SK-MEL-5 (cell line): Measurements from ENCODE around the gene SH3GLB1. TPM values are rescaled to one million over a fixed set of nuclear protein-coding genes. Genes with fewer than 3 reads are reported as not detected.

Experiments
- DNase-seq: peaks from one replicate; pipeline ENCODE4 v3.0.0-alpha.2; 2016; ENCODE audit warnings: low read depth, low spot score
- in situ Hi-C: cut with HindIII; loops from 2 replicates; pipeline ENCODE4 v1.10.0; 2016; ENCODE audit warnings: low sequenced_read_pairs, high pct_unique_total_duplicates, low pct_unique_long_range_greater_than_20kb
- total RNA-seq: library from RNA; depleted of rRNA; stranded (reverse); fragments of >200 nt; shearing (Covaris generic); gene quantifications from 2 replicates; pipeline ENCODE4 v1.2.3, GENCODE V29; 2014

The SH3GLB1 gene
- total RNA-seq, 1 experiment from 2014 or later: 18.5 TPM

DNA sequence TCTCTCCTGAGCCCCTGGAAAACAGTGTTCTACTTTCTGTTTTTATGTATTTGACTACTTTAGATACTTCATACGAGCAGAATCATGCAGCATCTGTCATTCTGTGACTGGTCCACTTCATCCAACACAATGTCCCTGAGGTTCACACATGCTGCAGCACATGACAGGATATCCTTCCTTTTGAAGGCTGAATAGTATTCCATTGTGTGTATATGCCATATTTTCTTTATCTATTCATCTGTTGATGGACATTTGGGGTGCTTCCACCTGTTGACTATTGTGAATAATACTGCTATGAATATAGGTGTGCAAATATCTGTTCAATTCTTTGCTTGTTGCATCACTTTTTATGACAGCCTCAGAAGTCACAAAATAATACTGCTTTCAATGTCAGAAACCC, 55.8 kb downstream of the SH3GLB1 start:
- in situ Hi-C loops: no loop called here
- DNase-seq: no peak

DNA sequence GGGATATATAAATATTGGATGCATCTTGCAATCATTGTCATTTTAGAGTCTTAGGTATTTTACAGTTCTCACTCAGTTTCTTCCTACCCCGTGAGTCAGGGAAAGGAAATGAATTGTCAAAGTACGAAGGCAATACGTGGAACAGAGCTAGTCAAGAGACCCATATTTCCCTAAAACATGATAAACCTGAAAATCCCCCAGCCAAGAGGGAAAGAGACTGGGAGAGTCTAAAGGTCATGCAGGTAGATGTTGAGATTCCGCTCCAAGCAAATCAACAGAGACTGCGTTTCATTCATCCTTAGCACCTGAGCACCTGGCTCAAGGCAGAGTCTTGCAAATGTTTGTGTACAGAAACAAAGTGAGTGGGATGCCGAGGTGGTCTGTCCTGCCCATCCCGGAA, 58.0 kb downstream of the SH3GLB1 start:
- in situ Hi-C loops: no loop called here
- no peak for DNase-seq

DNA sequence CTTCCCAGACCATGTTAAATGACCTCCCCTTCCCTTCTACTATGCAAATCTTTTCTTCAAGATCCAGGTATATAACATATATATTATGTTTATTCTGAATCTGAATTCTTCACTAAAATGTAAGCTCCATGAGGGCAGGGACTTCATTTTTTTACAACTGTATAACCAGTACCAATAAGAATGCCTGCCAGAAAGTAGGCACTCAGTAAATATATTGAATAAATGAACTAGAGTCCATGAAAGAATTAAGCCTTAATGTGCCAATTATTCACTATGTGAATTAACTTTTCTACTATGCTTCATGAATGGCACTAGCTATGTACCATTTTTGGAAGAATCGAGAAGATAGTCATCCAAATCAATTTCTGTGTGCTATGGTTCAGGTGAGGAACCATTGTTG, 60.1 kb downstream of the SH3GLB1 start:
- in situ Hi-C loops: no loop called here
- no peak for DNase-seq

DNA sequence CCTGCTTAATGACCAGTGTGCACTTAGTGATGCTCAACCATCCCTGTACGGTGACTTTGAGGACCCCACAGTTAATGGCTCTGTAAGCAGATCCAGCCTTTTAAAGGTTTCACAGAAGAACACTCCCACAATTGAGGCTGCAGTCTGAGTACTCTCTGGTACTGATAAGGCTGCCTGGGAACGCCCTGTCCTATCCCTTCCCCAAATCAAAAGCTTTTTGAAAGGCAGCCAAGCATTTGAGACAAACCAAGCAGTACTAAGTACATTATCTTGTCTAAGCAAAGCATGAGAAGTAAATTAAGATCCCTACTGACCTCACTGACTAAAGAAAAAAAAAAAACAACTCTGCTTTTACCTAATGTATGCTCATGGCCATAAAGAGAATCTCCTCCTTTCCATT, 60.7 kb downstream of the SH3GLB1 start:
- no peak for DNase-seq
- in situ Hi-C loops: no loop called here

DNA sequence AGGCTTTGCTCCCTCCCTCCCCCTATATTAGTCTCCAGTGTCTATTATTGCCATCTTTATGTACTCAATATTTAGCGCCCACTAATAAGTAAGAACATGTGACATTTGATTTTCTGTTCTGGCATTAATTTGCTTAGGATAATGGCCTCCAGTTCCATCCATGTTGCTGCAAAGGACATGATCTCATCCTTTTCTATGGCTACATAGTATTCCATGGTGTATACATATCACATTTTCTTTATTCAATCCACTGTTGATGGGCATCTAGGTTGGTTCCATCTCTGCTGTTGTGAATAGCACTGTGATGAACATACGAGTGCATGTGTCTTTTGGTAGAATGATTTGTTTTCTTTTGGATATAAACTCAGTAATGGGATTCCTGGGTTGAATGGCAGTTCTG, 61.3 kb downstream of the SH3GLB1 start:
- no peak for DNase-seq
- in situ Hi-C loops: no loop called here

DNA sequence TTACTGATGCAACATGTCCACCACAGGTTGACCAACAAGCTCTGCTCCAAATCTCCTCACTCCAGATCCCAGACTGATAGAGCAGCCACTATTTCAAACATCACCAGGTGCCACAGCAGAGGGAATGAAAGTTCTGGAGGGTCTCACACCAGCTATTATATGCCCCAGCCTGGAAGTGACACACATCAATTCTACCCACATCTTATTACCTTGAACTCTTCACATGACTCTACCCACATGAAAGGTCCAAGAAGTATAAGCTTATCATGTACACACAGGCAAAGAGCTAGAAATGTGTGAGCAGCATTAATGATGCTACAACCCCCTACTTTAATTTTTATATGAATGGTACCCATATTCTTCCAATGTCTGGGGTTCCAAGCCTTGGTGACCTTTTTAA, 64.2 kb downstream of the SH3GLB1 start:
- no peak for DNase-seq
- in situ Hi-C loops: no loop called here

DNA sequence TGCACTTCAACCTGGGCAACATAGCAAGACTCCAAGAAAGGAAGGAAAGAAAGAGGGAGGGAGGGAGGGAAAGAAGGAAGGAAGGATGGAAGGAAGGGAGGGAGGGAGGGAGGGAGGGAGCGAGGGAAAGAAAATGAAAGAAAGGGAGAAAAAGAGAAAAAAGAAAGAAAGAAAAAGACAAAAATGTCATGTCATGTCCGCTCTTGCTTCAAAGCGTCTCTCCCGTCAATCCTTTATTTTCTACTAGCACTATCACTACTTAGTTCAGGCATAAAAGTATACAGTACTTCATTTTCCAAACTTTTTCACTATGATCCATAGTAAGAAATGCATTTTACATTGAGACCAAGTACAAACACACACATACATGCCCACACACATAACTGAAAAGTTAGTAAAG, 64.7 kb downstream of the SH3GLB1 start:
- in situ Hi-C loops: no loop called here
- no peak for DNase-seq

DNA sequence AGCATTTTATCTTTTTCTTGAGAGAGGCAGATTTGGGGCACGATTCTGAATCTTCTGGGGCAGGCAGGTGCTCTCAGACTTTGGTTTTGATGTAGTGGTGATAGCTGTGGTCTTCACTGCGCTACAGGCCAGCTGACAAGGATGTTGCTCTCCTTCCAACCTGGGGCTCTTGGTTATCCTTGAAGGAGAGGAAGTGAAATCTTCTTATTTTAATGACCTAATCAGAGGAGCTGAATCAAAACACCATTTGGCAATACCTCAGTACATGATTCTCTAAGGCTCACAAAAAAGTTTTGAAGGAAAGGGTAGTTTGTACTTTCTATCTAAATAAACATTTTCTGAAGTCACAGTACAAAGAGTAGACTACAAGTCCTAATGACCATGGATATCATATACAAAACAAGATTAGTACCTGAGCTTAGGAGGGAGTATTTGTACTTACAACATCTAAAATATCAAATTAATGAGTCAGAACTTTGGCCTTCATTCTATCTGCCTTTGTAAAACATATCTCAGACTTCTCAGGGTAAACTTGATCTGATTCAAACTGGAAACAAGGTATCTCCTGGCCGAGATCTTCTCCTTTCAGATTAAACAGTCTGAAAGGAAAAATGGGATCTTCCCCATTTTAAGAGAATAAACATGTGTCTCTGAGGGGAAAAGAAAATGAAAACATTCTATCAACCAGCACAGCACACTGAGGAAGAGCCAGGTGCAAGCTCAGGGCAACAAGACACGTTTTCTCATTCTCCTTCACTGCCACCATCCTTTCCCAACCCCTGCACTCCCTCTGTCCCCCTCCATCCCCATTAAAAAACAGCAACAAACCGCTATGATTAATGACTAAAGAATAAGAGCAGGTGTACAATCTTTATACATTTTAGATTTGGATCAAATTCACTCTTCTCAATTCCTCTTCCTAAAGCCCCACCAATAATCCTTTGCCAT, 69.2 kb downstream of the SH3GLB1 start:
- no peak for DNase-seq
- in situ Hi-C loops: no loop called here

DNA sequence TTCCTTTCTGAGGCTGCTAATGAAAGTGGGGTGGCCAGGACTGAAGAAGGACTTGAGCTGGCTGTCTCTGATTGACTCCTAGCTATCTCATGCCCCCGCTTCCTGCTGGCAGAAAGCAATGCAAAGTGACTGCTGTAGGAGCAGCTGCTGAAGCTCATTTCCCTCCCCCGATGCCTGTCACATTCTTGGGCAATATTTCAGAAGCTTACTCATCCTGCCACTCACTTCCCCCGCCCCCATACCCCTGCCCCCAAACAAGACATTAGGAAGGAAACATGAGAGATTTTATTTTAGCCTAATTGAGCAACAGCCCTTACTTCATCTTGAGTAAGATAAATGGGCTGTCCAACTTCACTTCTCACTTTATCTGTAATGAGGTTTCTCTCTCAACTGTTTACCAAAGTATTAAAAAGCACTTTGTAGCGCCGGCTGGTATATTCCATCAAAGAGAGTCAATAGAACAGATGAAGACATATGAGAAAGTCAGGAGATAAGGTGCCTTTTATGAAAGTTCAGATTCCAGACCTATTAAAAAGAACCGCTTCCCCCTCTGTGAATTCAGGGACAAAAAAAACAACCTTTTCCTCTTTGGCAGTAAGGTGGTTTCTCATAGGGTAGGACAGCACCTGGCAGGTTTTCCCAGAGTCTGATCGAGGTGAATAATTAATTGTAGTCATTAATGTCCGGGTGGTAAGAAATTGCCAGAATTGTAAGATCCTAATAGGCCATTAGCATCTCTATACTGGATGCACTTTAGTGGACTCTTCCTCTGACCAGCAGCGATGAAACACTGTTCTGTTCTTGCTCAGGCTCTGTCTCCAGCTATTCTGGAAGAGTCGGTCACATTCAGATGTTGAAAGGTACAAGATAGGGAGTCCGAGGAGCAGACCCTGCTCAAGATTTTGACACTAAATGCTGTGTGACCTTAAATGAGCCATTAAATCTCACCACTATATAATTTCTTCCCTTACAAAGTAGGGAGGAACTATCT, 70.2 kb downstream of the SH3GLB1 start:
- DNase-seq: peak; percentile 35
- in situ Hi-C loops: no loop called here

DNA sequence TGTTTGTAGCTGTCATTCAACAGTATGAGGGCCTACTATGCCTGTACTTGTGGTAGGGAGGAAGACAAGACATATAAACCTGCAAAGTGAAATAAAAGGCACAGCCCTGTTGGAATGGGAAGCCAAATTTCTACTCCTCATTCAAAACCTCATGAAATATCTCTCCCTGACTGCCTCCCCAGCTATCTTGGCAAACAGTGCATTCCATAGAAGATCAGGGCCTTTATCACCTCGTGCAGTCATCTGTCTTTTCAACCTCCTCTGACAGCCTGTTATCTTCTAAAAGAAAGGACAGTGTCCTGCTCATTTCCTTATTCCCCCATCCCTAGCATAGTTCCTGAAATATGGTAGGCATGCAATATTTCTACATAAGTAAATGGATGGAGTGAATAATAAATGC, 71.0 kb downstream of the SH3GLB1 start:
- in situ Hi-C loops: no loop called here
- DNase-seq: no peak

DNA sequence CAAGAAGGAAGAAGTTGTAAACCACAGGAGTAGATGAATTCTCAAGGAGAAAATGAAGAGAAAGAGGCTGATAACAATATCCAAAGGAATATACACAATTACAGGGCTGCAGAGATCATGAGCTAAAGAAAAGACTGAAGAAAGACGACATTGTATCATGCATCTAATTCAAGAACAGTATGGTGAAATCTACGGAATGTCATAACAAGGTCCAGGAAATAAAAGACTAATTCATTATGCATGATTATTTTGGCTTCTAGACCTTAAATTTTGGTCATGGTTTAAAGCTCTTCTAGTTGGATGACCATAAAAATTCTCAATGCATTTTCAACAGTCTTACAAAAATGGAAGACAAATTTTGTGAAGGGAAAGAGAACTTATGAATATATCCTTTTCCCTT, 71.7 kb downstream of the SH3GLB1 start:
- in situ Hi-C loops: no loop called here
- DNase-seq: peak; percentile 17

DNA sequence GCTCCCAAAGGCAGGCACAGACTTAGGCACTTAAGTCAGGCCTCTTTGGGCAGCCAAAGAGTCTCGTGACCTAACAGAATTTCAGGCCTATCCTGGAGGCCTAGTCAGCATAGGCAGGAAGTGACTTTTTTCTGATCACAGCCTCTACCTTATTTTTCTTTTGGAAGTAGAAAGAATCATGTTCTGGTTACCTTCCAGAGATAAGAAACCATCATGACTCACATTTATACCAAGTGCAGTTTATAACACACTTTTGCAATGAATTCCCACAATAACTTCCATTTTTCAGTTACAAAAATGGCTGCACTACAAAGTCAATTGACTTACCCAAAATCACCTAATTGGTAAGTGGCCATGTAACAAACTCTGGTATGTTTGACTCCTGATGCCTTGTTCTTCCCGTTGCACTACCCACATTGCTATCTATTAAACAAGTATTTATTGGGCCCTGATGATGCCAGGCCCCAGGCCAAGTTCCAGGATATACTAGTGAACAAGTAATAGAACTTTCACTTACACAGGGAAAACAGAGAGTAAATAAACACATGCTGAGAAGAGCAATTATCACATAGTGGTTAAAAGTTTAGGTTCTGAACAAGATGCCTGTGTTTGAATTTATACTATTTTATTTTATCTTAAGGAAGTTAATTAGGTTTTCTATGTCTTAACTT, 74.3 kb downstream of the SH3GLB1 start:
- in situ Hi-C loops: no loop called here

DNA sequence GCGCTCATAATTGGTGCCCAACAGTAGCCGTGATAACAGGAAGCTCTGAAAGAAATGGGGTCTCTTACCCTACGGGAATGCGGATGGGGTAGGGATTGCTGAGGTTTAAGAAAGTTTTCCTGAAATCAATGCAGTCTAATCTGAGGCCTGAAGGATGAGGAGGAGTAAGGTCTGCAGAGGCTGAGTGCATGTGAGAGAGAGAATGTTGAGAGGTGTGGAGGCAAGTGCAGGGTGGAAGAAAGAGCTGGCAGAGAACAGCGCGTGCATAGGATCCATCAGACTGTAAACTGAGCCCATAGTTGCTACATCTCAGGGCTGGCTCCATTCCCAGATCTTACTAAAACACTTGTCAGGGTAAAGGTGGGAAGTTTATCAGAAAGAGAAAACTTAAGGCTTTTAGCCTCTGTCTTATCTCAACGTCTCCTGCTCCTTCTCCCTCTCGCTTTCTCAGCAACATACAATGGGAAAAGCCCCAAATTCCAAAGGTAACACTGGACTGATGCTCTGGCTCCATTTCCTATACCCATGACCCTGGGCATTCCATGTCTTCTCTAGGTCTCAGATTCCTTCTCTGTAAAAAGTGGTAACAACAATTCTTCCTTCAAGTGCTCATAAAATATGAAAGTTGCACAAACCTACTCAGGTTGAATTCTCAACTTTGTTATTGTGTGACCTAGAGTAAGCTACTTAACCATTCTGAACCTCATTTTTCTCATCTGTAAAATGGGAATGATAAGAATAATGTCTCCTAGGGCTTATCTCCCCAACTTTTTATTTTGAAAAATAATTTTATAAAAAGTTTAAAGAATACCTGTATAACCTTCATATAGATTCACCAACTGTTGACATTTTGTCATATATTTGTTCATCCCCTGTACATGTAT, 75.2 kb downstream of the SH3GLB1 start:
- in situ Hi-C loops: no loop called here
- DNase-seq: no peak

More for the DNA sequence above, 74.3 kb downstream of the SH3GLB1 start:
- DNase-seq: no peak

DNA sequence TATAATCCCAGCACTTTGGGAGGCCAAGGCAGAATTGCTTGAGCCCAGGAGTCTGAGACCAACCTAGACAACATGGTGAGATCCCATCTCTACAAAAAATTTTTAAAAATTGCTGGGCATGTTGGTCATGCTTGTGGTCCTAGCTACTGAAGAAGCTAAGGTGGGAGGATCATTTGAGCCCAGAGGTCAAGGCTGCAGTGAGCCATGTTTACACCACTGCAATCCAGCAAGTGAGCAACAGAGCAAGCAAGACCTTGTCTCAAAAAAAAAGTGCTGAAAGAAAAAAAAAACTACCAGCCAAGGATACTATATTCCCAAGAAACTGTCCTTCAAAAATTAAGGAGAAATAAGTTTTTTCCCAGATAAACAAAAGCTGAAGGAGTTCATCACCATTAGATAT, 78.1 kb downstream of the SH3GLB1 start:
- no peak for DNase-seq
- in situ Hi-C loops: no loop called here

DNA sequence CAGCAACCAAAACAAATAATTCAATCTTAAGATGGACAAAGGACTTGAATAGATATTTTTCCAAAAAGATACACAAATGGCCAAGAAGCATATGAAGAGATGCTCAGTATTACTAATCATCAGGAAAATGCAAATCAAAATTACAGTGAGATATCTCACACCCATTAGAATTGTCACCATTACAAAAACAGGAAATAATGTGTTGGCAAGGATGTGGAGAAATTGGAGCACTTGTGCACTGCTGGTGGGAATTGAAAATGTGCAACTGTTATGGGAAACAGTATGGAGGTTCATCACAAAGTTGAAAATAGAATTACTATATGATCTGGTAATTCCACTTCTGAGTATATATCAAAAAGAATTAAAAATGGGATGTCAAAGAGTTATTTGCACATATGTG, 83.2 kb downstream of the SH3GLB1 start:
- no peak for DNase-seq
- in situ Hi-C loops: no loop called here

DNA sequence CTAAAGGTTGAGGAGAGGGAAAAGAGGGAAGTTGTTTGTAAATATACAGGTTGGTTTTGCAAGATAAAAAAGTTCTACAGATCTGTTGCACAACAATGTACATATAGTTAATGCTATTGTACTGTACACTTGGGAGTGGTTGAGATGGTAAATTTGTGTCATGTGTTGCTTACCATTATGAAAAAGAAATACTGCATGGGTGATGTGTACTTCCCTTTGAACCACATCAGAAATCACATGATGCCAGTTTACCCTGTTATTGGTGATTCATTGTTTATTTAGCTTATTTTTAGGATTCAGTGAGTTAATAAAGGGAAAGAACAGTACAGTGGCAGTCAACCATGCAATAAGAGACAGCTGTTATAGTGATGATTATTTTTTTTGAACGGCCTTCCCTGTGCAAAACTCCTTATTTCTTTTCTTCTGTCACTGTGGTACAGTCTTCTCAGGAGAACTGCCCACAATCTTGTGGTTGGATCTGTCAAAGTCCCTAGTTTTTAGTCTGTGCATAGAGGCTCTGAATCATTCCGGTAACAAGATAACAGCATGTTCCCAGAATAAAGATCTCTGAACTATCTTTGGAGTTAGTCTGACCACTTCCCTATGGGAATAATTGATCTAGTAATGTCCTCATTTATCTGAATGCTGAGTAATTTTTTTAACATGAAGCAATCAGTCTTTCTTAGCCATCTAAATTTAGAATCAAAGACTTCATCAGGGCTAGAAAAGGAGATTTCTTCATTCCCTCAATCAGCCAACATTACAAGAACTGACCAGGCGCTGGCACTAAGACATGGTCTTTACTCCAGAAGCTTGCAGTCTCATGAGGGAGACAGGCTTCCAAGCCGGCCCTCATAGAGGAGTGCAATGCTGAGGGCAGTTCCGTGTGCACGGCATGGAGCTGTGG, 84.2 kb downstream of the SH3GLB1 start:
- in situ Hi-C loops: no loop called here
- peak; percentile 60 for DNase-seq
